Measurements from ENCODE around the gene BCAM. TPM values are rescaled to one million over a fixed set of nuclear protein-coding genes. Genes with fewer than 3 reads are reported as not detected.

BCAM gene
- total and polyA plus RNA-seq, 2 donors (not counting 3 experiments of a cell fraction or from before 2014, with no cell fraction given), result 23.9 to 28.5 TPM

GRCh38 chr19:44867578-44867977 lies 58.7 kb downstream of the BCAM start:
- H3K27ac ChIP-seq (ENCODE audit: insufficient read depth, low read depth, low read length), result no peak overlapping the region
- peaks cover 26% of the 10 kb centered on the region for H3K4me1 ChIP-seq (ENCODE audit: control insufficient read depth, extremely low read depth, insufficient read depth, low read length)
- H3K79me2 ChIP-seq (ENCODE audit: control insufficient read depth, insufficient read depth, low read length), result peaks cover 36% of the 10 kb centered on the region
- dilution Hi-C loops (cut with MboI; ENCODE audit: extremely low pct_ligation_motif_present, low sequenced_read_pairs) (no loop called here), intact Hi-C loops (cut with micrococcal nuclease) (no loop called here)
- BruUV-seq (replicated peaks), result no TSS peak
- H3K4me3 ChIP-seq (replicated peaks in 1 of 3; ENCODE audit: insufficient read depth in 1 of 3, low read depth in 1 of 3, low read length in 3 of 3), result no peak overlapping the region
- no peak for FAIRE-seq
- no peak overlapping the region for H2AFZ ChIP-seq (ENCODE audit: low read depth, low read length)
- no peaks in the 10 kb centered on the region for H3K9me3 ChIP-seq (replicated peaks; ENCODE audit: control insufficient read depth, insufficient read depth, low read length)
- DNase-seq (ENCODE audit: low read depth, low spot score), result no peak
- ChIA-PET POLR2A (no interaction called here), CTCF (interaction anchor here (2.1 to 2.7 kb wide), 2 partner anchors 20 to 21 kb away, joined by 6 to 7 read pairs; partner anchors contain the start of gene NECTIN2)
- H3K27me3 ChIP-seq (ENCODE audit: control insufficient read depth in 2 of 2, insufficient read depth in 2 of 2, low read length in 2 of 2), result no peaks in the 10 kb centered on the region
- peaks cover 2% of the 10 kb centered on the region for H4K20me1 ChIP-seq (replicated peaks; ENCODE audit: control insufficient read depth, extremely low read depth, insufficient read depth, low read length)
- no peak overlapping the region for H3K9ac ChIP-seq (replicated peaks; ENCODE audit: extremely low read depth, insufficient read depth, low read length)
- no peaks in the 10 kb centered on the region for H3K9me1 ChIP-seq (replicated peaks; ENCODE audit: control insufficient read depth, extremely low read depth, insufficient read depth, low read length)
- H3K4me2 ChIP-seq (ENCODE audit: insufficient read depth, low read length), result no peak overlapping the region
- TF ChIP-seq FOS (IDR thresholded peaks at IDR 0.05; ENCODE audit: borderline replicate concordance, insufficient read depth, low read length), result no peak
- TF ChIP-seq GATA2 (IDR thresholded peaks at IDR 0.05; ENCODE audit: insufficient read depth, insufficient read length, low read depth, low read length), result no peak
- TF ChIP-seq MAX (IDR thresholded peaks at IDR 0.05; ENCODE audit: insufficient read depth, insufficient read length), result no peak
- no peak for TF ChIP-seq POLR2AphosphoS5 (IDR thresholded peaks at IDR 0.05; ENCODE audit: insufficient read depth, low read depth, low read length)
- TF ChIP-seq POLR2A (IDR thresholded peaks at IDR 0.05; ENCODE audit: low read depth, low read length), result no peak
- TF ChIP-seq JUN (IDR thresholded peaks at IDR 0.05; ENCODE audit: borderline replicate concordance, insufficient read depth, insufficient read length, low read depth), result no peak
- TF ChIP-seq CTCF (IDR thresholded peaks at IDR 0.05; ENCODE audit: extremely low read depth in 1 of 2, insufficient read depth in 1 of 2, low read depth in 1 of 2, low read length in 2 of 2), result no peak
- TF ChIP-seq MYC (IDR thresholded peaks at IDR 0.05; ENCODE audit: low read depth, low read length), result no peak
- TF ChIP-seq EZH2 (IDR thresholded peaks at IDR 0.05; ENCODE audit: borderline replicate concordance, low read depth, low read length, severe bottlenecking), result no peak
- peaks cover 10 to 23% of the 10 kb centered on the region in 2 experiments for H3K36me3 ChIP-seq (ENCODE audit: control insufficient read depth in 2 of 2, extremely low read depth in 1 of 2, insufficient read depth in 2 of 2, low read length in 2 of 2)

Data from endothelial cell of umbilical vein (primary cell).